H1 (cell line): Measurements from ENCODE around the gene CAPZA2. TPM values are rescaled to one million over a fixed set of nuclear protein-coding genes. Genes with fewer than 3 reads are reported as not detected.

Experiments
- CTCF ChIA-PET: fragments of 300-600 bp; sonication (Branson Sonifier 250); formaldehyde crosslinking; loops from one replicate; lab custom pipeline; 2021; ENCODE audit not compliant: partially characterized antibody; lab: Charles Lee
- POLR2A ChIA-PET: fragments of 300-600 bp; sonication (Branson Sonifier 250); formaldehyde crosslinking; loops from one replicate; lab custom pipeline; 2021; ENCODE audit warnings: inconsistent platforms; ENCODE audit not compliant: partially characterized antibody; lab: Charles Lee
- DNase-seq, 2 experiments: peaks; one replicate each; pipeline versions ENCODE4 v3.0.0 to v3.0.0-alpha.2; 2010 to 2022; ENCODE audit warnings: low spot score in 2 of 2, low read depth in 1 of 2, mixed read lengths in 1 of 2
- FAIRE-seq: peaks from 2 replicates; lab custom pipeline; 2011; peaks lifted over from hg19 to GRCh38; lab: Jason Lieb, UNC
- H2AFZ ChIP-seq: 2 replicates; pipeline ENCODE4 v1.8.1; 2012; ENCODE audit warnings: low read length, inconsistent platforms
- H2AK5ac ChIP-seq: 2 replicates; pipeline ENCODE4 v1.6.1; 2013; ENCODE audit warnings: low read depth, low read length
- H2BK120ac ChIP-seq: replicated peaks from 2 replicates; pipeline ENCODE3; 2013; ENCODE audit warnings: low read depth, low read length, inconsistent platforms
- H2BK12ac ChIP-seq: 2 replicates; pipeline ENCODE4 v1.6.1; 2013; ENCODE audit warnings: low read depth, low read length
- H2BK15ac ChIP-seq: 2 replicates; pipeline ENCODE4 v1.6.1; 2013; ENCODE audit warnings: low read length
- H2BK20ac ChIP-seq: 2 replicates; pipeline ENCODE4 v1.6.1; 2013; ENCODE audit warnings: low read length
- H2BK5ac ChIP-seq: 2 replicates; pipeline ENCODE4 v1.6.1; 2013; ENCODE audit warnings: low read depth, low read length
- H3K14ac ChIP-seq: 2 replicates; pipeline ENCODE4 v1.6.1; 2013; ENCODE audit warnings: inconsistent platforms; ENCODE audit not compliant: insufficient read length
- H3K18ac ChIP-seq: 2 replicates; pipeline ENCODE4 v1.6.1; 2013; ENCODE audit warnings: low read length; ENCODE audit errors: extremely low read depth
- H3K23ac ChIP-seq: 2 replicates; pipeline ENCODE4 v1.6.1; 2013; ENCODE audit warnings: inconsistent platforms; ENCODE audit not compliant: insufficient read length
- H3K23me2 ChIP-seq: 2 replicates; pipeline ENCODE4 v1.6.1; 2013; ENCODE audit warnings: low read depth, low read length
- H3K27ac ChIP-seq: 2 replicates; pipeline ENCODE4 v1.6.1; 2011; ENCODE audit warnings: low read depth, low read length, inconsistent platforms
- H3K27me3 ChIP-seq, 4 experiments: replicated peaks in 1 of 4; 1 replicate in 1 of 4; 2 replicates in 3 of 4; pipeline versions ENCODE4 v1.6.1 to v1.8.1; 2011 to 2013; ENCODE audit warnings: low read length in 3 of 4, mild to moderate bottlenecking in 3 of 4, inconsistent platforms in 2 of 4, mixed read lengths in 2 of 4, moderate library complexity in 1 of 4; ENCODE audit not compliant: control insufficient read depth in 3 of 4, insufficient read depth in 3 of 4; ENCODE audit errors: extremely low read depth in 1 of 4
- H3K36me3 ChIP-seq, 4 experiments: 2 replicates each; pipeline versions ENCODE4 v1.6.1 to v1.8.1; 2011 to 2013; ENCODE audit warnings: mild to moderate bottlenecking in 4 of 4, low read length in 3 of 4, moderate library complexity in 2 of 4, control low read depth in 1 of 4, inconsistent platforms in 1 of 4; ENCODE audit not compliant: insufficient read depth in 4 of 4, control insufficient read depth in 2 of 4
- H3K4ac ChIP-seq: replicated peaks from 2 replicates; pipeline ENCODE3; 2013; ENCODE audit warnings: low read length, low read depth, mixed read lengths, inconsistent platforms; ENCODE audit not compliant: insufficient read length
- H3K4me1 ChIP-seq, 4 experiments: replicated peaks in 1 of 4; 1 replicate in 1 of 4; 2 replicates in 3 of 4; pipeline versions ENCODE4 v1.6.1 to v1.8.1; 2011 to 2013; ENCODE audit warnings: low read length in 3 of 4, inconsistent platforms in 2 of 4, mixed read lengths in 1 of 4; ENCODE audit not compliant: insufficient read depth in 4 of 4, control insufficient read depth in 3 of 4
- H3K4me2 ChIP-seq, 2 experiments: 2 replicates each; pipeline versions ENCODE4 v1.6.1 to v1.8.1; 2011 to 2013; ENCODE audit warnings: low read depth in 2 of 2, low read length in 2 of 2, control low read depth in 1 of 2, inconsistent platforms in 1 of 2, mild to moderate bottlenecking in 1 of 2; ENCODE audit not compliant: insufficient read depth in 1 of 2
- H3K4me3 ChIP-seq, 4 experiments: fragments of 200-600, 300-600 bp in 1 of 4; sonication (generic), shearing (Covaris generic), sonication (Bioruptor Twin) in 1 of 4; 2 replicates each; pipeline versions ENCODE4 v1.5.1 to v1.8.1; 2011 to 2016; ENCODE audit warnings: low read length in 4 of 4, low read depth in 3 of 4, control low read depth in 2 of 4, inconsistent platforms in 2 of 4, mild to moderate bottlenecking in 2 of 4, mixed read lengths in 1 of 4, moderate library complexity in 1 of 4; ENCODE audit not compliant: insufficient read depth in 2 of 4; ENCODE audit errors: extremely low read depth in 1 of 4
- H3K56ac ChIP-seq: replicated peaks from 2 replicates; pipeline ENCODE3; 2013; ENCODE audit warnings: low read depth, mild to moderate bottlenecking, mixed read lengths, low read length, inconsistent platforms; ENCODE audit not compliant: insufficient read length
- H3K79me1 ChIP-seq: 2 replicates; pipeline ENCODE4 v1.6.1; 2013; ENCODE audit warnings: low read depth, low read length, control low read depth
- H3K79me2 ChIP-seq, 2 experiments: 2 replicates each; pipeline versions ENCODE4 v1.6.1 to v1.8.1; 2012 to 2013; ENCODE audit warnings: low read length in 2 of 2, mild to moderate bottlenecking in 2 of 2, inconsistent platforms in 1 of 2; ENCODE audit not compliant: insufficient read depth in 2 of 2, control insufficient read depth in 1 of 2
- H3K9ac ChIP-seq, 4 experiments: replicated peaks in 1 of 4; 1 replicate in 1 of 4; 2 replicates in 3 of 4; pipeline versions ENCODE4 v1.6.1 to v1.8.1; 2011 to 2013; ENCODE audit warnings: low read depth in 3 of 4, low read length in 3 of 4, control low read depth in 2 of 4, mild to moderate bottlenecking in 2 of 4, moderate library complexity in 2 of 4, inconsistent platforms in 1 of 4; ENCODE audit errors: extremely low read depth in 1 of 4
- H3K9me3 ChIP-seq, 2 experiments: 2 replicates each; pipeline versions ENCODE4 v1.6.1 to v1.8.1; 2012 to 2013; ENCODE audit warnings: mild to moderate bottlenecking in 2 of 2, moderate library complexity in 2 of 2, control low read depth in 1 of 2, inconsistent platforms in 1 of 2, low read depth in 1 of 2, low read length in 1 of 2, mixed read lengths in 1 of 2; ENCODE audit not compliant: insufficient read depth in 2 of 2
- H4K20me1 ChIP-seq, 2 experiments: replicated peaks in 1 of 2; 2 replicates each; pipeline versions ENCODE3 to v1.8.1; 2011 to 2013; ENCODE audit warnings: inconsistent platforms in 2 of 2, low read length in 2 of 2, mild to moderate bottlenecking in 1 of 2; ENCODE audit not compliant: insufficient read depth in 2 of 2, control insufficient read depth in 1 of 2
- H4K5ac ChIP-seq: 2 replicates; pipeline ENCODE4 v1.6.1; 2013; ENCODE audit warnings: low read length, low read depth, mixed read lengths, inconsistent platforms; ENCODE audit not compliant: insufficient read length
- H4K8ac ChIP-seq: 2 replicates; pipeline ENCODE4 v1.8.0; 2013; ENCODE audit warnings: mild to moderate bottlenecking, moderate library complexity, low read length, inconsistent platforms; ENCODE audit not compliant: insufficient read depth; ENCODE audit errors: extremely low read depth
- H4K91ac ChIP-seq: replicated peaks from 2 replicates; pipeline ENCODE3; 2013; ENCODE audit warnings: low read length, mixed read lengths, inconsistent platforms; ENCODE audit not compliant: insufficient read length
- CHD1 ChIP-seq: IDR thresholded peaks from 2 replicates; pipeline ENCODE4 v1.6.1; 2012; ENCODE audit warnings: low read depth, low read length, improper control_type of control experiment
- FOSL1 ChIP-seq: IDR thresholded peaks from 2 replicates; pipeline ENCODE4 v1.6.1; 2011; ENCODE audit warnings: mild to moderate bottlenecking, low read depth, low read length, moderate library complexity; ENCODE audit not compliant: insufficient read depth
- GABPA ChIP-seq: IDR thresholded peaks from 2 replicates; pipeline ENCODE4 v1.6.1; 2011; ENCODE audit warnings: mild to moderate bottlenecking, low read length, moderate library complexity, borderline replicate concordance; ENCODE audit not compliant: insufficient read depth
- GTF2F1 ChIP-seq: IDR thresholded peaks from 2 replicates; pipeline ENCODE4 v1.6.1; 2012; ENCODE audit warnings: low read depth, low read length, improper control_type of control experiment, borderline replicate concordance
- JUN ChIP-seq: IDR thresholded peaks from 2 replicates; pipeline ENCODE4 v1.6.1; 2011; ENCODE audit warnings: low read depth, mild to moderate bottlenecking, improper control_type of control experiment, low read length
- RAD21 ChIP-seq, 2 experiments: IDR thresholded peaks in 1 of 2; conservative IDR thresholded peaks in 1 of 2; 2 replicates each; pipeline ENCODE4 v1.6.1; 2011; ENCODE audit warnings: low read depth in 2 of 2, low read length in 2 of 2, improper control_type of control experiment in 1 of 2, inconsistent platforms in 1 of 2, mild to moderate bottlenecking in 1 of 2, moderate library complexity in 1 of 2
- RBBP5 ChIP-seq: IDR thresholded peaks from 2 replicates; pipeline ENCODE4 v1.7.1; 2012; ENCODE audit warnings: low read depth, mild to moderate bottlenecking, inconsistent platforms, low read length, moderate library complexity, borderline replicate concordance
- RFX5 ChIP-seq: IDR thresholded peaks from 2 replicates; pipeline ENCODE4 v1.6.1; 2011; ENCODE audit warnings: low read depth, low read length, improper control_type of control experiment, borderline replicate concordance
- SAP30 ChIP-seq: fragments of 300-600 bp; sonication (generic); IDR thresholded peaks from 2 replicates; pipeline ENCODE4 v1.7.1; 2012; ENCODE audit warnings: low read length, moderate library complexity, mild to moderate bottlenecking, inconsistent platforms; ENCODE audit not compliant: insufficient read depth, insufficient replicate concordance
- SIN3A ChIP-seq, 2 experiments: IDR thresholded peaks in 1 of 2; conservative IDR thresholded peaks in 1 of 2; 2 replicates each; pipeline ENCODE4 v1.6.1; 2011 to 2012; ENCODE audit warnings: low read length in 2 of 2, improper control_type of control experiment in 1 of 2, low read depth in 1 of 2, mild to moderate bottlenecking in 1 of 2
- TAF7 ChIP-seq: optimal IDR thresholded peaks from 2 replicates; pipeline ENCODE3; 2011; ENCODE audit warnings: low read depth, mild to moderate bottlenecking, inconsistent platforms, low read length, moderate library complexity, borderline replicate concordance
- USF2 ChIP-seq: IDR thresholded peaks from 2 replicates; pipeline ENCODE4 v1.6.1; 2011; ENCODE audit warnings: low read length, improper control_type of control experiment
- WGBS, 2 experiments: shearing (Covaris generic) in 1 of 2; methylation state at CpG; one replicate each; pipeline versions ENCODE4 v1.1.6 to v1.1.7; 2013 to 2015; ENCODE audit warnings: low lambda C conversion rate in 2 of 2, mixed read lengths in 2 of 2, inconsistent platforms in 1 of 2, low coverage in 1 of 2, missing lambda C conversion rate in 1 of 2; ENCODE audit not compliant: insufficient replicate concordance in 2 of 2, insufficient coverage in 1 of 2, insufficient read length in 1 of 2; ENCODE audit errors: extremely low coverage in 1 of 2, missing lambda C conversion rate in 1 of 2; 5-methylcytosine and 5-hydroxymethylcytosine counted together
- polyA plus RNA-seq, 7 experiments: library from polyadenylated mRNA; depleted of rRNA in 3 of 7; stranded (reverse) in 5 of 7; unstranded in 2 of 7; fragments of >200 nt in 5 of 7; fragments of 200-250 nt in 2 of 7; gene quantifications; 1 replicate in 5 of 7; 2 replicates in 1 of 7; 4 replicates in 1 of 7; pipeline versions ENCODE4 v1.2.1 to v1.2.3, GENCODE V29; 2011 to 2013; ENCODE audit warnings: missing spikeins in 2 of 7, mixed read lengths in 2 of 7
- total RNA-seq: library from RNA; stranded (reverse); fragmentation: NEBNext Ultra II Directional; extraction: Animal tissue kit (Norgen Biotek cat#: 25700); gene quantifications from 2 replicates; pipeline ENCODE4 v1.2.1, GENCODE V29; 2021

CAPZA2 gene
- total and polyA plus RNA-seq, 2 of the 8 experiments (the other 6 are each of a cell fraction or from before 2014, with no cell fraction given), result 33.2 to 145 TPM

GRCh38 chr7:116938678-116939077, 76.3 kb downstream of the CAPZA2 start:
- no peaks in the 10 kb centered on the region for H4K20me1 ChIP-seq
- no peaks in the 10 kb centered on the region for H3K27me3 ChIP-seq
- H3K23ac ChIP-seq, result no peak overlapping the region
- DNase-seq (no peak), FAIRE-seq (no peak)
- H4K5ac ChIP-seq, result no peak overlapping the region
- no peak overlapping the region for H3K14ac ChIP-seq
- H3K23me2 ChIP-seq, result no peaks in the 10 kb centered on the region
- no peak overlapping the region for H3K4me3 ChIP-seq
- H3K79me2 ChIP-seq, result no peaks in the 10 kb centered on the region
- H2AK5ac ChIP-seq, result no peak overlapping the region
- H3K4me2 ChIP-seq, result no peak overlapping the region
- ChIA-PET CTCF (interaction anchor here (0.6 to 0.7 kb wide), 3 partner anchors 10 to 271 kb away, joined by 3 read pairs; partner anchors contain the start of gene ST7), POLR2A (interaction anchor here (0.6 kb wide), 1 partner anchor 1601 kb away, joined by 3 read pairs; no protein-coding TSS in a partner anchor)
- no peak overlapping the region for H3K56ac ChIP-seq
- H4K8ac ChIP-seq, result no peak overlapping the region
- H2BK20ac ChIP-seq, result no peak overlapping the region
- H2BK5ac ChIP-seq, result no peak overlapping the region
- no peak overlapping the region for H3K9ac ChIP-seq
- 90% methylated on average over 2 of the region's 2 CpGs; no CpG with 5 or more reads in 1 of the 2 experiments for WGBS, 2 experiments
- H3K36me3 ChIP-seq, result no peaks in the 10 kb centered on the region
- H2AFZ ChIP-seq, result no peak overlapping the region
- H3K4me1 ChIP-seq, result peaks cover 0 to 4% (median 0%) of the 10 kb centered on the region in 4 experiments; a peak in 1 of 7 replicates
- no peaks in the 10 kb centered on the region for H3K9me3 ChIP-seq
- no peak overlapping the region for H3K18ac ChIP-seq
- H2BK12ac ChIP-seq, result no peak overlapping the region
- no peak overlapping the region for H3K4ac ChIP-seq
- no peak overlapping the region for H4K91ac ChIP-seq
- no peaks in the 10 kb centered on the region for H3K79me1 ChIP-seq
- H2BK15ac ChIP-seq, result no peak overlapping the region
- no peak overlapping the region for H3K27ac ChIP-seq
- no peak overlapping the region for H2BK120ac ChIP-seq
- no peak for TF ChIP-seq FOSL1
- TF ChIP-seq RAD21 (IDR thresholded peaks at IDR 0.05 in 1 of 2, conservative IDR thresholded peaks at IDR 0.05 in 1 of 2; ENCODE audit: low read depth in 2 of 2, low read length in 2 of 2), result no peak
- no peak for TF ChIP-seq RBBP5
- no peak for TF ChIP-seq SIN3A (conservative IDR thresholded peaks at IDR 0.05 in 1 of 2, IDR thresholded peaks at IDR 0.05 in 1 of 2; ENCODE audit: low read depth in 1 of 2, low read length in 2 of 2)
- TF ChIP-seq SAP30, result no peak
- TF ChIP-seq CHD1, result no peak
- TF ChIP-seq RFX5, result no peak
- no peak for TF ChIP-seq USF2
- TF ChIP-seq TAF7, result no peak
- TF ChIP-seq GABPA, result no peak
- no peak for TF ChIP-seq JUN
- TF ChIP-seq GTF2F1, result no peak
